HG02973 (cell line): ENCODE measurements around the gene GFY.

Source experiments
- ATAC-seq: cut with Tn5 transposase; IDR thresholded peaks from one replicate; pipeline ENCODE4 v1.9.1; 2021; ENCODE audit warnings: moderate library complexity; ENCODE audit not compliant: unreplicated experiment

The GFY gene

DNA sequence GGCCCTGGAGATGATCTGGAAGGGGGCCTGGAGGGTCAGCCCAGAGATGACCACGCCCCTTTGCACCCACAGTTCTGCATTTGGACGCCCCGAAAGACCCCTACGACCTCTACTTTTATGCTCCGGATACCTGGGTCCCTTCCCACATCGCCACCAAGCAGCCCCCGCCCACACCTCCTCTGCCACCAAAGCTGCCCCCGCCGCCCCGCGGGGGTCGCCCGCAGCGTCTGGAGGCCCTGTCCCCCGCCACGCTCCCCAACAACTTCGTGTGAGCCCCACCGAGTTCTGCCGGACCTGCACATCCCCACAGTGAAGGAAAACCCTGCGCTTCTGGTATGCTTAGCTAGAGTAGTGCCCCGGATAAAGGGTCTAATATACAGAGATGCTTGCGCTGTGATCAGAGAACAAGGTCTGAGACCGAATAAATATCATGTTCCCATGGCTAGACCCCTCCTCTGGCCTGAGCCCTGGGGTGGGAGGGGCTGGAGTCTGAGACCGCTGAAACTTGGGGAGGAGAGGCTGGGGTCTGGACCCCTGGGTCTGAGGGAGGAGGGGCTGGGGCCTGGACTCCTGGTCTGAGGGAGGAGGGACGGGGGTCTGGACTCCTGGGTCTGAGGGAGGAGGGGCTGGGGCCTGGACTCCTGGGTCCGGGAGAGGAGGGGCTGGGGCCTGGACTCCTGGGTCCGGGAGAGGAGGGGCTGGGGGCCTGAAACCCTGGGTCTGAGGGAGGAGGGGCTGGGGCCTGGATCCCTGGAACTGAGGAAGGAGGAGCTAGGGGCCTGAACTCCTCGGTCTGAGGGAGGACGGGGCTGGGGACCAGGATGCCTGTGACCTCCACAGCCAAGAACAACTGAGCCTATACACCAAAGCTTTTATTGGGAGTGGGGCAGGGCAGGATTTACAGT is 3.6 kb downstream of the GFY start:
- ATAC-seq = no peak

DNA sequence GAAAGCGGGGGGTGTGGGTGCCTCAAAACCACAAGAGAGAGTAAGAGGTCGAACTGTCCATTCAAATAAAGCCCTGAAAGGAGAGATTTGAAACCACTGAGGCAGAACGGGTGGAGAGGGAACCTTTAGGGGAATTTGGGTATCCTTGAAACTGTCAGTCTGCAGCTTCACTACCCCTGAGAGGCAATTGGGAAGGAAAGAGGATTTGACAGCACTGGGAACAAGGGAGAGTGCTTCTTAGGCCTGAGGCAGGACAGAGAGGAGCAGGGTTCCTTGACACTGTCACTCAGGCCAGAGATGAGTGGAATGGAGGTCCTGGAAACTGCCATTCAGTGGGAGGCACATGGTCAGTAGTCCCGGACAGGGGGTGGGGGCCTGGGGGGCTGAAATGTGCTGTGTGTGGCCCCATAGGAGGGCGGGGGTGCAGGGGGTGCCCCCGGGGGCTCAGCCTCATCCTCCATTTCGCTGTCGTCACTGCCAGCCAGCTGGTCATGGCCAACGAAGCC is 5.0 kb downstream of the GFY start:
- ATAC-seq = no peak

DNA sequence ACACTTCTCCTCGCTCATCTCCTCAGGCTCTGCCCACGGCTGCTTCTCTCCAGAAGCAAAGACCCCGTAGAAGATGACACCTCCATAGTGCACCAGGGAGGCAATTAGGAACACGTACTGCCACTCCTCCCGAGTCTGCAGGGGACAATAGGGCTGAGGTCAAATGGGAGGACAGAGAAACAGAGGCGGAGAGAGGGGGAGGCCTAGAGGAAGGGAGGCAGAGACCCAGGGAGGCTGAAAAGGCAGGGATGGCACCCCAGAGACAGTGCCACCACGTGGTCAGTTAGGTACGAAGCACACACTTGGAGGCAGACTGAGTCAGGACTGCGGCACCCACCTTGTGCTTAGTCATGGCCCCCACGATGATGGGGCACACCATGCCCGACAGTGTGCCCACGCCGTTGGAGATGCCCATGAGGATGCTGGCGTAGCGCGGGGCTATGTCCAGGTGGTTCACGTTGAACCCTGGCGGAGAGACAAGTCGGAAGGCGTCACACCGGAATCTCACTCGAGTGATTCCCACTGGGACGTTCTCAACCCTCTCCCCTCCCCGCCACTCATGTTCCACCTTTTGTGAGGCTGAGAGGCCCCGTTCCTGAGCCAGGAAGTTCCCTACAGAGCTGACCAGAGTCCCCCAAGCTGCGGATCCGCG is 5.6 kb downstream of the GFY start:
- ATAC-seq = no peak

DNA sequence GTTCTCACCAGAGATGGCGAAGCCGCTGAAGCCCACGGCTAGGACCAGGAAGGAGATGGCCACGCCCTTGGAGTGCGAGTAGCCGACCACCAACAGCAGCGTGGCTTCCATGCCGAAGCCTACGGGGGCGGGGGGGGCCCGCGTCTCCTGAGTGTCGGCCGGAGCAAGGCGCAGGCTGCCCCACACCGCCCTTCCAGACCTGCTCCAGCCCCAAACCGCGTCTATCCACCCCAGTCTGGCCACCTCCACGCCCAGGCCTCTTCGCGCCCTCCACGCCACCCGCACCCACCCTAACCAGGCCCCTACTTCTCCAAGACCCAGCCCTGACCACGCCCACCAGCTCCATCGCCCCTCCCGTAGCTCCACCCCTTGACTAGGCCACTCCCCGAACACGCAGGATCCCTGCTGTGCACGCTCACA is 6.2 kb downstream of the GFY start:
- ATAC-seq = no peak

DNA sequence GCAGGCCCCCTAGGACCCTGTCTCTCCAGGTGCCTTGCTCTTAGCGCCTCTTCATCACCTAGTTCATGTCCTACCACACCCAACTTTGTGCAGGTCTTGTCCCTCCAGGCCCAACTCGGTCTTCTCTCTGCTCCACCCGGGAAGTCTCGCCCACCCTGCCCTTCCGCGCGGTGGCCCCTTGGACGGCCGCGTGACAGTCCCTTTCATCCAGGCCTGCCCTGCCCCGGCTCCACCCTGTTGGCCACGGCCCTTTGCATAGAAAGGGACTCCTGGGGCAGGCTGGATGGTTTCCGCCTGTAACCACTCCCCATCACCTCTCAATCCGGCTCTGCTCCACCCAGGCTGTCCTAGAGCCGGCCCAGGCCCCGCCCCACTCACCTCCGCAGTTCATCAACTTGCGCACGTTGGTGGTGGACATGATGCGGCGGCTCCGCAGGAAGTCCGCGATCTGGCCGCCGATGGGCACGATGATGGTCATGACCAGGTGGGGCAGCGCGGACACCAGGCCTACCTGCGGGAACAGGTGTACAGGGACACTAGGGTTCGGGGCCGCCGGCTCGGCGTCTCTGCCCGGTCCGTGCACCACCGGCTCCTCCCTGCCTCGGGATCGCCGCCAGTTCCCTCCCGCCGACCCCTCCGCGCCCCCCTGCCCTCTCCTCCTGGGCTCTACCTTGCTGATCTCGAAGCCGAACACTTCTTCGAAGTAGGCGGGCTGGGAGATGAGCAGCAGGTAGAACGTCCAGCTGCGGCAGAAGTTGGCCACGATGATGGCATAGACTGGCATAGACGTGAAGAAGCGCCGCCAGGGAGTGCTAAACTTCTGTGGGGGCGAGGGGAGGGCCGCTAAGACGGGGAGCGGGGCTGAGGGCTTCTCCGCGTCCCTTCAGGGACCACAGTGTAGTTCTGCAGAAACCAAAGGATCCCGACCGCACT is 7.2 kb downstream of the GFY start:
- ATAC-seq = no peak

DNA sequence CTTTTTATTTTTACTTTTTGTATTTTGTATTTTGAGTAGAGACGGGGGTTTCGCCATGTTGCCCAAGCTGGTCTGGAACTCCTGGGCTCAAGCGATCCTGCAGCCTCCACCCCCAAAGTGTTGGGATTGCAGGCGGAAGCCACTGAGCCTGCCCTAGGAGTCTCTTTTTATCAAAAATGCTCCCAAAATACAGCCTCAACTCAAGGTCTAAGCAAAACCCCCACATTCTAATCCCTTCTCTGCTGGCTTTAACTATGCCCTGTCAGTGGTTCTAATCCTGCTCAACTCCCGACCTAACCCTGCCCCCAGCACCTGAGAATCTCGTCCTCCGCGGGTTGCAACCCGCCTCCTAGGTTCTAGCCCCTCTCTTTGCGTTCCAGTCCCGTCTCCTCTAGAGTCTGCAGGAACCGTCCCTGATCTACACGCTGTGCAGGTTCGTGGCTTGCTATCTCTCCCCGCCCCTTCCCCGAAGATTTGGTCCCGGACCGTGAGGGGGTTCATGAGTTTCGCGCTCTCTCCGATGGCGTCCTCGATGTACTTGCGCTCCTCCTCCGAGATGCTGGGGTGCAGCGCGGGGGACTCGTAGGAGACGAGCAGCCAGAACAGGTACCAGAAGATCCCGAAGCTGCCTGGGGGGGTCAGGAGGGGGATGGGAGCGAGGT is 8.2 kb downstream of the GFY start:
- no peak for ATAC-seq

DNA sequence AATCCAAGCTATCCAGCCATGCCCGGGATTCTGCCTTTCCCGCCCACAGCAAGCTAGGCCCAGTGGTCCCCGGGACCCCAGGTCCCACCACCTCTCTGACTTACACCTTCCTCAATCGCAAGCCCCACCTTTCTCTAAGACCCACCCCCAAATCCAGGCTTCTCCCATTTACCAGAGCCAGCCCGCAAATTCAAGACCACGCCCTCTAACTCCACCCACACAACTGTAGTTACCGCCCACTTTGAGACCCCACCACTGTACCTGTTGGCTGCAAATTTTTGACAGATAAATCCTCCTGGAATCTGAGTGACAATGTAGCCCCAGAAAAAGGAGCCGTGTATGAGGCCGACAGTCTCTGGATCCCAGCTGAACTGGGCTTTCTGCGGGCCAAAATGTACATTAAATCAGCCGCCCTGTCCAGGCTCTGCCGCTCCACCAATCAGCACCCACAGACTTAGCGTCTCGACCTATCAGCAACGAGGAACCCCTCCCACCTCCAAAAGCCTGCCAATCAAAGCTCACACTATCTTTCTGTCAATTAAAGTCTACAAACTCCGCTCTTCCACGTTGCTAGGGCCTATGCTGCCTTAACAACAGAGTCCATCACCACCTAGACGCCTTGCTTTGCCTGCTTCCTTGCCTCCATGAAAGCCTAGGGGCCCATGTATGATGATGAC is 9.9 kb downstream of the GFY start:
- no peak for ATAC-seq

DNA sequence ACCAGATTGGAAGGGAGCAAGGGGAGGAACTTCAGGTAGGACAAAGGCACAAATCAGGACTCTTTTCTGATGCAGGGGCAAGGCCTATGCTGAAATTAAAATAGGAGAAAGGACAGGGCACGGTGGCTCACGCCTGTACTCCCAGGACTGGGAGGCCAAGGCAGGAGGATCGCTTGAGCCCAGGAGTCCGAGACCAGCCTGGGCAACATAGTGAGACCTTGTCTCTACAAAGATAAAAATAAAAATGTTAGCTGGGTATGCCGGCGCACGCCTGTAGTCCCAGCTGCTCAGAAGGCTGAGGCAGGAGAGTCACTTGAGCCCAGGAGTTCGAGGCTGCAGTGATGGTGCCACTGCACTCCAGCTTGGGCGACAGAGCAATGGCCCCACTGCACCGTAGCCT is 10.5 kb downstream of the GFY start:
- no peak for ATAC-seq

DNA sequence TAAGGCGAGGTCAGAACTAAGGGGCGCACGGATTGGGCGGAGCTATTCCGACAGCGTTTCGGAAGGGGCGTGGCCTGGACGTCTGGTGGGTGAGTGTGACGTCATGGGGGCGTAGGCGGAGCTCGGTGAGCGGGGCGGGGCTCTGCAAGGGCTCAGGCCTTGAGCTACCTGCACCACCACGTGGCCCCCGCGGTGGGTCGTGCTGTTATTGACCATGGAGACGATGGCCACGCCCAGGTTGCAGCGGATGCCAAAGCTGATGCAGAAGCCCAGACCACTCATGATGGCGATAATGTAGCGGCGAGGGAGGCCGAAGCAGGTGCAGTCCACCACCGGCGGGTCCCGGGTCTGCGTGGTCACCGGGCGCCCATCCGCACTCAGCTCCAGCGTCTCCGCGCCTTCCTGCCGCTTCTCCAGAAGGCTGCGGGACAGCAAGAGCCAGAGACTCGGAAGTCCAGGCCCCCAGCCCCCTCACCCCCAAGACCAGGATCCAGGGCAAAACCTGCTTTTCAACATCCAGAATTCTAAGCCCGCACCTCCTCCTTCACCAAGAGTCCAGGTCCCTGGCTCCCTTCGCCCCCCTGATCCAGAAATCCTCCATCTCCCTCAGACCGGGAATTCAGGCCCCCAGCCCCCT is 11.3 kb downstream of the GFY start:
- ATAC-seq = no peak

DNA sequence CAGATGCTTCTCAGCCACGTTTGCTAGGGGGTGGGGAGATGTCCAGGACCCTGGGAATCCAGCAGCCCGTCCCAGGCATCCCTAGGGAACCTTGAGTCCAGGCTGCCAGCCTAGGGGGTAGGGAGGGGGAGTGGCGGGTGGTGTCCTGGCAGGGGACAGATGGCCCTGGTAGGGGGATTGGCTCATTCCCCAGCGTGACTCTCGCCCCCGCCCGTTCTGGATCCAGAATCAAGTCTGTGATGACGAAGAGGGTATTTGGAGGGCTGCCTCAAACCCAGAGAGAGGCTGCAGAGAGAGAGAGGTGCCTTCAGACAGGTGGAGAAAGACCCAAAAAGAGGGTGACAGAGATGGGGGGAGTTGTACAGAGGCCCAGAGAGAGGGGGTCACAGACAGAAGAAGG is 12.0 kb downstream of the GFY start:
- no peak for ATAC-seq

DNA sequence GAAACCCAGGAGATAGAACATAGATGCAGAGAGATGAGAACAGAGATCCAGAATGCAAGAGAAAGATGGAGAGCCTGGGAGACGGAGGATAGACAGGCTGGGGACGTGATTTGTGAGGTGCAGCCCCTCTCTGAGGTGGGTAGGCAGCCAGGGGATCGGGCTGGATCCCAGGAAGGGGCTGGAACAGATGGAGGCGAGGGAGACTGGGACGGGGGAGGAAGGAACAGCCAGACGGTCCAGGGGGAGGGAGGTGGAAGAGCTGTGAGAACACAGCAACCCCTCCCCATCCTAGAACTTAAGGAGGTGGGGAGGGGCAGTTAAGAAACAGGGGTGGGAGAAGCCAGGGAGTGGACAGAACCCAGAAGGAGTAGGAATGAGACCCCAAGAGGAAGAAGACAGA is 13.1 kb downstream of the GFY start:
- no peak for ATAC-seq

DNA sequence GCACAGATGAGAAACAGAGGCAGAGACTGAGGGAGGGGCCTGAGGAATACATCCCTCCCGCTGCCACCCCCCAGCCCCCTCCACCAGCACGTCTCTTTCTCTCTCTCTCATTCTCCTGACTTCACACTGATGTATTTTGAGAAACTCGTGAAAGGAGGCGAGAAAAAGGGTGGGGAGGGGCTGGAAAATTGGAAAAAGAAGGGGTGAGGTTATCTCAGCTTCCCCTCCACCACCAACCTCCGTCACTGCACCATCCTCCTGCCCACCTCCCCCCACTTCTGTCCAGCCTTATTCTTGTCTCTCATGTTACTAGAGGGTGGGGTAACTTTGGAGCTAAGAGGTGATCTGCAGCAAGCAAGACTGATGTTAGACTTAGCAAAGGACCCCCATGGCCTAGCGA is 14.6 kb downstream of the GFY start:
- no peak for ATAC-seq

DNA sequence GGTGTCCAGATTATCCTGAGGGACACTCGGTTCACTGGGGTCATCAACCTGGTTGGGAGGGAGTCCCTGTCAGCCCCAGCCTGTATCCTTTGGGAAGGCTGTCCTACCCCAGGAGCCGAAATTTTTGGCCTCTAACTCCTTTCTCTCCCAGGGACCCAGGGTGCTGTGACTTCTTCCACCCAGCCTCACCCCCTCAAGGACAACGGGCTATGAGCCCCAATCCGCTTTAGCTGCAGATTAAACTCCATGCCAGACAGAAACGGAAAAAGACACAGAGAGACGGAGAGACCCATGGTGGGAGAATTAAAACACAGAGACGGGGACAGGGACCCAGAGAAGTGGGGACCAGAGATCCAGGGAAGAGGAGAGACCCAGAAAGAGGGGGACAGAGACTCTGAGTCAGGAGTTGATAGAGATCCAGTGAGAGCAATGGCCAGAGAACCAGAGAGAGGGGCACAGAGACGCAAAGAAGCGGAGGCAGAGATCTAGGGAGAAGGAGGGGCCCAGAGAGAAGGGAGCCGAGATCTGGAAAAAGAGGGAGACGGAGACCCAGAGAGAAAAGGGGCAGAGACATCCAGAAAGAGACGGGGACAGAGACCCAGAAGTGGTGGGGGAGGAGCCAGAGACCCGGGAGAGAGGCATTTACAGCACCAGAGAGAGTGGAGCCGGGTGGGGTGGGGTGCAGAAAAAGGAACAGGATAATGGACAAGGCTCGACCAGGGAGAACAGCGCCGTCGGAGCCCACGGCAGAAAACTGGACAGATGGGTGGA is 15.4 kb downstream of the GFY start:
- ATAC-seq = no peak

DNA sequence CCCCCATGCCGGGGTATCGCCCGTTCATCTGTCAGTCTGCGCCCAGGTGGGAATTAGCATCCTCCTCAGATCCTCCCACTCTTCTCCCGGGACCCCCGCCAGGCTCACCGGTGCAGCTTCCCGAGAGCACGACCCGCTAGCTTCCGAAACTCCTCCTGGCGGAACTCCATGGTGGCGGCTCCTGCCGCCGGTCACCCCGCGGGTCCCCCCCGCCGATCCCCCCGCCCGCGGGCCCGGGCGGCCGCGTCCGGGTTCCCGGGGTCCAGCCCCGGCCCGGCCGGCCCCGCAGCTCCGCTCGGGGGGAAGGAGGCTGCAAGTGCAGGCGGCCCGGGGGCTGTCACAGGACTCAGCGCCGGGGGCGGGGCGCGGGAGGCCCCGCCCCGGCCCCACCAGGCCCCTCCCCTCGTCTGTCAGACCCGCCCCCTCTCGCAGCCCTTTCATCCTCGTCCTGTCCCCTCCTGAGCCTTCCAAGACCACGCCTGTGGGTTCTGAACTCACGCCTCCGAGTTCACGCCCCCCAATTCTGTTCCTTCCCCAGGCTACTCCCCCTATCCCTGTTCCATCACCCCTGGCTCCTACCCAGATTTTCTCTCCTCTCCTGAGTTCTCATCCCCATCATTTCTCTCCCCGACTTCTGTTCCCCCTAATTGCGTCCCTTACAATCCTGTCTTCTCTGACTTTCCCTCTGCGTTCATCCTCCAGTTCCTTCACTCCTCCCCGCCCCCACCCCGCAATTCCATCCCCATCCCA is 16.2 kb downstream of the GFY start, which contains the start of gene SLC17A7:
Gene SLC17A7, minus strand, starts transcription at position 318 of the 750 bp plus-strand sequence. Its CDS starts 148 bp downstream, at position 170.
- ATAC-seq = no peak

DNA sequence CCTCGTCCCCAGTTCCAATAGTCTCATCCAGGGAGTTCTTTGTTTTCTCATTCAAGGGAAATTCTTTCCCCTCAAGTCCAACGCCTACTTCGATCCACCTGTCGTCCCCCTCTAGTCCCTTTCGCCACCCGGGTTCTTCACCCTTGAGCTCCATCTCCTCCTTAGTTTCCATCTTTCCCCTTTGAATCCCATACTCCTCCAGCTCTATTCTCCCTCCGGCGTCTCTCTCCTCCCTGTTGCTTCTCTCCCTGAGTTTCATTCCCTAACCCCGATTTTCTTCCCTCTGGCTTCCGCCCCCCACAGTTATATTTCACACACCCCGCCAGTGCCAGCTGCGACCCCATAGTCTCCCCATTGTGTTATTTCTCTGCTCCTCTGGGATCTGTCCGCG is 16.8 kb downstream of the GFY start:
- no peak for ATAC-seq

DNA sequence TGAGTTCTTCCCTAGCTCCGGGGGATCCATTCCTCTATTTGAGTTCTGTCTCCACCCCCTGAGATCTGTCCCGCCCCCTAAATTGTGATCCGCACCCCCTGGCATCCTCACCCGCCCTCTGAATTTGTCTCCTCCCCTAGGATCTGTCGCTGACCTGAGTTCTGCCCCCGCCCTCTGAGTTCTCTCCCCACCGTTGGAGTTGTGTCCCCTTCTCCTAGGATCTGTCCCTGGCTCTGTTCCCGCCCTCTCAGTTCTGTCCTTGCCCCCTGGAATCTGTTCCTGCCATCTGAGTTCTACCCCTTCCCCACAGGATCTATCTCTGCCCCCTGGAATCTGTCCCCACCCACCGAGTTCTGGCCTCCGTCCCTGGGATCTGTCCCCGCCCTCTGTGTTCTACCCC is 17.2 kb downstream of the GFY start:
- ATAC-seq = no peak

DNA sequence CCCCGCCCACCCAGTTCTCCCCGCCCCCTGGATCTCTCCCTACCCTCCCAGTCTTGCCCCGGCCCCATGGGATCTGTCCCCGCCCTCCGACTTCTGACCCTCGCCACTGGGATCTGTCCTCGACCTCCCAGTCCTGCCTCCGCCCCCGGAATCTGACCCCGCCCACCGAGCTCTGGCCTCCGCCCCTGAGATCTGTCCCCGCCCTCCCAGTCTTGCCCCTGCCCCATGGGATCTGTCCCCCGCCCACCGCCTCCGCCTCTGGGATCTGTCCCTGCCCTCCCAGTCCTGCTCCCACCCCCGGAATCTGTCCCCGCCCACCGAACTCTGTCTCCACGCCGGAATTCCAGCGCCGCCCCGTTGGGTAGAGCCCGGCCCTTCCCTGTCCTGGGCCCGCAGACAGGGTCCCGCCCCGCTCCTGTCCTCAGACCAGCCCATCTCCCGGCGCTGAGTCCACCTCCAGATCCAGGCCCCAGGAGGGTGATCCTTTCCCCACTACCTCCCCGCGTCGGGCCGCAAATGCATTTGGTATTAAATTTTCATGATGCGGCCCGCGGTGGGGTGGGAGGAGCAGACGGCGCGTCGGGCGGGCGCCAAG is 17.7 kb downstream of the GFY start:
- ATAC-seq = peak; percentile 3
